RWPE2 (cell line): ENCODE results near the gene DNAJC7.
A peak's percentile ranks its signal among the peaks of the same experiment; 100 is the strongest.
"Not testable (repeated sequence)": the region's sequence is repeated elsewhere in the genome, so short reads cannot be mapped to it uniquely, and the experiment has no call there.

Source experiments
- ATAC-seq: fragments of 200-7000 bp; cut with Tn5 transposase; 3 replicates; pipeline ENCODE4 v1.9.1; 2021; ENCODE audit warnings: low read depth
- DNase-seq: peaks from one replicate; pipeline ENCODE4 v3.0.0-alpha.2; 2020; ENCODE audit warnings: low spot score
- H3K27ac ChIP-seq: fragments of 450-650 bp; 2 replicates; pipeline ENCODE4 v1.5.1; 2017; ENCODE audit warnings: mild to moderate bottlenecking; ENCODE audit not compliant: poor library complexity, severe bottlenecking
- H3K27me3 ChIP-seq: fragments of 250-450 bp; sonication (Bioruptor Pico); 2 replicates; pipeline ENCODE4 v1.5.1; 2021; ENCODE audit warnings: mild to moderate bottlenecking, moderate library complexity; ENCODE audit not compliant: insufficient read depth, poor library complexity, severe bottlenecking
- H3K36me3 ChIP-seq: fragments of 250-450 bp; sonication (Bioruptor Pico); 2 replicates; pipeline ENCODE4 v1.5.1; 2020; ENCODE audit warnings: low read depth, mild to moderate bottlenecking, moderate library complexity
- H3K4me1 ChIP-seq: fragments of 250-450 bp; sonication (Bioruptor Pico); 2 replicates; pipeline ENCODE4 v1.5.1; 2021; ENCODE audit warnings: mild to moderate bottlenecking, moderate library complexity; ENCODE audit not compliant: insufficient read depth, poor library complexity, severe bottlenecking
- H3K4me3 ChIP-seq: fragments of 250-450 bp; sonication (Bioruptor Pico); 2 replicates; pipeline ENCODE4 v1.5.1; 2021; ENCODE audit warnings: mild to moderate bottlenecking, moderate library complexity; ENCODE audit not compliant: severe bottlenecking
- H3K9me3 ChIP-seq: fragments of 250-450 bp; sonication (Bioruptor Pico); 2 replicates; pipeline ENCODE4 v1.5.1; 2021; ENCODE audit warnings: mild to moderate bottlenecking, moderate library complexity; ENCODE audit not compliant: severe bottlenecking
- TF ChIP-seq, protein P1 (sequence below): fragments of 450-650 bp; IDR thresholded peaks from one replicate; pipeline ENCODE4 v1.5.1; 2017; ENCODE audit warnings: mild to moderate bottlenecking, moderate library complexity; ENCODE audit not compliant: poor library complexity, severe bottlenecking

The DNAJC7 gene

DNA sequence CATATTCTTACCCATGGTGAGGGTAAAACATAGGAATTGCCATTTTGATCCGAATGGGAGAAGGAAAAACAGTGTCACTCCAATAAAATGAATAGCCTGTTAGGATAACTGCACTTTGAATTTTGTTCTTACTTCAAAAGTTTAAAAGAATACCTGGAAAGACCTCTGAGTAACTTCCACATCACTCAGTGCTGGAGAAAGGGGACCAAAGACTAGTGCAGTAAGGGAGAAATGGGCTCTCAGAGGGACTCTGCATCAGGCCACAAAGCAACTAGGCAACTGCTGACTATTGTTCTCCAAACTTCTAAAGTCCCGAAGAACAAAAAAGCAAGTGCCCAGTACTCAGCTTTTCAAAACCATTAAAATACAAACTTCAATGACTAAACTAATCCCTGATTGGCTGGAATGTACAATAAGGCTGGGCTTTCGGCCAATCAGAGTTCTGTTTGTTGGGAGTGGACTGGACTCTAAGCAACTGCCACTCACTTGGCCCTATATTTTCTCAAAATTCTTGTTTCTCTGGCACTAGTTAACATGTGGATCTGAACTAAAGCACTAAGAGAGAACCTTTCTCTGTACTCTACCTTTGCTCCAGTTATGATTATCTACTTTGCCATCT lies 6.2 kb downstream of the DNAJC7 start:
- H3K4me1 ChIP-seq: peaks cover 34% of the 10 kb centered on the region
- H3K27me3 ChIP-seq: no peaks in the 10 kb centered on the region
- TF ChIP-seq, protein P1, sequence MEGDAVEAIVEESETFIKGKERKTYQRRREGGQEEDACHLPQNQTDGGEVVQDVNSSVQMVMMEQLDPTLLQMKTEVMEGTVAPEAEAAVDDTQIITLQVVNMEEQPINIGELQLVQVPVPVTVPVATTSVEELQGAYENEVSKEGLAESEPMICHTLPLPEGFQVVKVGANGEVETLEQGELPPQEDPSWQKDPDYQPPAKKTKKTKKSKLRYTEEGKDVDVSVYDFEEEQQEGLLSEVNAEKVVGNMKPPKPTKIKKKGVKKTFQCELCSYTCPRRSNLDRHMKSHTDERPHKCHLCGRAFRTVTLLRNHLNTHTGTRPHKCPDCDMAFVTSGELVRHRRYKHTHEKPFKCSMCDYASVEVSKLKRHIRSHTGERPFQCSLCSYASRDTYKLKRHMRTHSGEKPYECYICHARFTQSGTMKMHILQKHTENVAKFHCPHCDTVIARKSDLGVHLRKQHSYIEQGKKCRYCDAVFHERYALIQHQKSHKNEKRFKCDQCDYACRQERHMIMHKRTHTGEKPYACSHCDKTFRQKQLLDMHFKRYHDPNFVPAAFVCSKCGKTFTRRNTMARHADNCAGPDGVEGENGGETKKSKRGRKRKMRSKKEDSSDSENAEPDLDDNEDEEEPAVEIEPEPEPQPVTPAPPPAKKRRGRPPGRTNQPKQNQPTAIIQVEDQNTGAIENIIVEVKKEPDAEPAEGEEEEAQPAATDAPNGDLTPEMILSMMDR: no peak
- ATAC-seq: 0 out of 3 replicates have a peak, but pooled peaks have one; percentile 18
- H3K36me3 ChIP-seq: peaks cover 34% of the 10 kb centered on the region
- H3K27ac ChIP-seq: peak overlapping the region; percentile 79
- no peak overlapping the region for H3K4me3 ChIP-seq
- H3K9me3 ChIP-seq: no peaks in the 10 kb centered on the region
- DNase-seq: no peak

DNA sequence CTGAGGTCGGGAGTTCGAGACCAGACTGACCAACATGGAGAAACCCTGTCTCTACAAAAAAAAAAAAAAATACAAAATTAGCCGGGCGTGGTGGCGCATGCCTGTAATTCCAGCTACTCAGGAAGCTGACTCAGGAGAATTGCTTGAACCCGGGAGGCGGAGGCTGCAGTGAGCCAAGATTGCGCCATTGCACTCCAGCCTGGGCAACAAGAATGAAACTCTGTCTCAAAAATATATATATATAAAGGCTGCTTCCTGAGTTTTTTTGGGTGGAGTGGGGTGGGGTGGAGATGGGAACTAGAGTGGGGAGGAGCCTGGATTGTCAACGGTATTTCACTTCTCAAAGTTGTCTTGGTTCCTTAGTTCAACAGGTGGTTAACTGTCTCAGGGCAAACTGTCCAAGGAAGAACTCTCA lies 7.0 kb downstream of the DNAJC7 start:
- peaks cover 34% of the 10 kb centered on the region for H3K4me1 ChIP-seq

DNA sequence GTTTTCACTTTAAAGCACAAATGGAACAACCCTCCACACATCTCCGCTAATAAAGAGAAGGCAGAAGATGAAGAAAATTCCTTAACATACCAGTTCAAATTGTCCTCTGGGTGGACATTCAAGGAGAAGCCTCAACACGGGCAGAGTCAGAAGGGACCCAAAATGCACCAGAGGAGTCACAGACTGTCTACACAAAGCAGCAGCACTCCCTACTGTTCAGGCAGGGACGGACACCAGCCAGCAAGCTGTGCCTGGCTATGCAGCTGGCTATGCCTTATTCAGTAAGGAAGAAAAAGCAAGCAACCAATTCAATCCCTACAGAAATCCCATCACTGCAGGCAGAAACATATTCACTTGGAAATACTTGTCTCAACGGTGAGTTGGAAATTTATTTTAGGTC lies 8.1 kb downstream of the DNAJC7 start:
- Histone ChIP-seq H3K36me3 (peaks cover 19% of the 10 kb centered on the region), H3K4me3 (no peak overlapping the region), H3K27ac (peak overlapping the region; percentile 79), H3K27me3 (no peaks in the 10 kb centered on the region), H3K9me3 (no peaks in the 10 kb centered on the region), H3K4me1 (peaks cover 34% of the 10 kb centered on the region)
- TF ChIP-seq, protein P1: no peak
- ATAC-seq (no peak), DNase-seq (no peak)

More for the DNA sequence above, 7.0 kb downstream of the DNAJC7 start:
- H3K27me3 ChIP-seq, H3K9me3 ChIP-seq, DNase-seq, H3K4me3 ChIP-seq: not testable (repeated sequence)
- peaks cover 27% of the 10 kb centered on the region for H3K36me3 ChIP-seq
- H3K27ac ChIP-seq: peak overlapping the region; percentile 79
- peak; percentile 84 for ATAC-seq

DNA sequence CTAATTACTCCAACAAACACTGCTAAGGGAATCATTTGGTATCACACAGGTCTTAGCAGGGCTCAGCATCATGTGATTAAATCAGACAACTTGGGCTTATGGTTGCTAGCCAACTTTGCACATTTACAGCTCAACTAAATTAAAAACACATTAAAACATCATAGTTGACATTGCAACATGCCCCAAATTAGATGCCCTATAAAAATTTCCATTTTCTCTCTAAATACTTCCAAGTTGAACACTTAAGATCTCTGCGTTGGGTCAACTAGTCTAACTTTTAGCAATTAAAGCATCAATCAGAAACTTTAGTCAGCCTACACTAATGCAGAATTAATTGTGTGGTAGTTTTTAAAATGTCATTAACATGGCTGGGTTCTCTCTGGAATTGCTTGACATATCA lies 12.1 kb downstream of the DNAJC7 start:
- Histone ChIP-seq H3K9me3 (no peaks in the 10 kb centered on the region), H3K4me1 (peaks cover 13% of the 10 kb centered on the region), H3K4me3 (no peak overlapping the region), H3K27ac (no peak overlapping the region), H3K36me3 (peaks cover 48% of the 10 kb centered on the region), H3K27me3 (no peaks in the 10 kb centered on the region)
- TF ChIP-seq, protein P1: no peak
- DNase-seq: no peak
- ATAC-seq: no peak

DNA sequence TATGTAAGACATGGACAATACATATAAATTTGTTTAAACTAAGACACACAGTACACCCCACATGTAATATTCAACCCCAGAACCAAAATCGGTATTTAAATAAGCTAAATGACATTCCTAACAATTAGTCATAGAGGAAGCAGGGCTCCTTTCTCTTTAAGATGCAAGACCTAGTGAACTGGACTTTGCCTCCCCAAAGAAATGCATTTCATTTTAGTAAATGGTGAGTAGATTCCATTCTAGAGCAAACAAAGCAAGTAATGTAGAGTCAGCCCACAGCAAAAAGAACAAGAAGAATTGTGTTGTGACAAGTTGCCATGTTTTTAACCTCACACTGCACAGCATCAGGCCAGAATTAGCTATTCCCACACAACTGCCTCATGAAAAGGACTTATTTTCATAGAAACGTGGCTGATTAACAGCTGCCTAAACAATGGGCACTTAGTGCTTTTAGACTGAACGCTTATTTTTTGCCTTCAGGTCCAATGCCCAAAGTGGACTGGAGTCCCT lies 14.4 kb downstream of the DNAJC7 start:
- no peak overlapping the region for H3K4me3 ChIP-seq
- peaks cover 5% of the 10 kb centered on the region for H3K4me1 ChIP-seq
- H3K27ac ChIP-seq: peak overlapping the region; percentile 22
- H3K9me3 ChIP-seq: no peaks in the 10 kb centered on the region
- TF ChIP-seq, protein P1: no peak
- ATAC-seq: peak; percentile 25; the same call in 1 of the 3 replicates
- H3K27me3 ChIP-seq: no peaks in the 10 kb centered on the region
- DNase-seq: no peak
- peaks cover 55% of the 10 kb centered on the region for H3K36me3 ChIP-seq
